GM21390 (cell line): Measurements from ENCODE around the gene CCDC34.
"Not testable (repeated sequence)": the region's sequence is repeated elsewhere in the genome, so short reads cannot be mapped to it uniquely, and the experiment has no call there.

ENCODE experiments used
- ATAC-seq: cut with Tn5 transposase; IDR thresholded peaks from one replicate; pipeline ENCODE4 v1.9.1; 2021; ENCODE audit not compliant: unreplicated experiment

Gene CCDC34

DNA sequence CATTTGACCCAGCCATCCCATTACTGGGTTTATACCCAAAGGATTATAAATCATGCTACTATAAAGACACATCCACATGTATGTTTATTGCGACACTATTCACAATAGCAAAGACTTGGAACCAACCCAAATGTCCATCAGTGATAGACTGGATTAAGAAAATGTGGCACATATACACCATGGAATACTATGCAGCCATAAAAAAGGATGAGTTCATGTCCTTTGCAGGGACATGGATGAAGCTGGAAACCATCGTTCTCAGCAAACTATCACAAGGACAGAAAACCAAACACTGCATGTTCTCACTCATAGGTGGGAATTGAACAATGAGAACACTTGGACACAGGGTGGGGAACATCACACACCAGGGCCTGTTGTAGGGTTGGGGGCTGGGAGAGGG lies 36.0 kb downstream of the CCDC34 start:
- ATAC-seq: not testable (repeated sequence)

DNA sequence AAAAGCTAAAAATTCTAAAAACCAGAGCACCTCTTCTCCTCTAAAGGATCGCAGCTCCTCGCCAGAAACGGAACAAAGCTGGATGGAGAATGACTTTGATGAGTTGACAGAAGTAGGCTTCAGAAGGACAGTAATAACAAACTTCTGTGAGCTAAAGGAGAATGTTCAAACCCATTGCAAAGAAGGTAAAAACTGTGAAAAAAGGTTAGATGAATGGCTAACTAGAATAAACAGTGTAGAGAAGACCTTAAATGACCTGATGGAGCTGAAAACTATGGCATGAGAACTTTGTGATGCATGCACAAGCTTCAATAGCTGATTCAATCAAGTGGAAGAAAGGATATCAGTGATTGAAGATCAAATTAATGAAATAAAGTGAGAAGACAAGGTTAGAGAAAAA lies 40.8 kb downstream of the CCDC34 start:
- not testable (repeated sequence) for ATAC-seq

DNA sequence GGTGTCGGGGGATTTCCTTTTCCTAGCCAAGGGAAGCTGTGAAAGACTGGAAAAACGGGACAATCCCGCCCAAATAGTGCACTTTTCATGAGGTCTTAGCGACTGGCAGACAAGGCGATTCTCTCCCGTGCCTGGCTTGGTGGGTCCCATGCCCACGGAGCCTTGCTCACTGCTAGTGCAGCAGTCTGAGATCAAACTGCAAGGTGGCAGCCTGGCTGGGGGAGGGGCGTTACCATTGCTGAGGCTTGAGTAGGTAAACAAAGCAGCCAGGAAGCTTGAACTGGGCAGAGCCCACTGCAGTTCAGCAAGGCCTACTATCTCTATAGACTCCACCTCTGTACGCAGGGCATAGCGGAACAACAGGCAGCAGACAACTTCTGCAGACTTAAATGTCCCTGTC lies 41.7 kb downstream of the CCDC34 start:
- ATAC-seq: not testable (repeated sequence)

DNA sequence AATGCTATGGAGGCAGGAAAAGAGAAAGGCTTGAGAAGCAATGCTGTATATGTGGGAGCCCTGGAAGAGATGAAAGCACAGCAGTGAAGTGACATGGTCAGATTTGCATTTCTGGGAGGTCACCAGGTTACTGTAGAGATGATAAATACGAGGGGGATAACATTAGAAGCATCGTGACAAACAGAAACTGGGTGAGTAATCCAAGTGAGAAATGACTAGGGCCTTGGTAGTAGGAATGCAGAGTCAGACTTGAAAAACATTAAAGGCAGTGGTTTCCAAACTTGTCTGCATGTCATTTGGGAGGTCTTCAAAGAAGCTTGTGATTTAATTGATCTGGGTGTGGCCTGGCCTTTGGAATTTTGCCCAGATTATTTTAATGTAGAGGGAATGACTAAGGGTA lies 43.9 kb downstream of the CCDC34 start:
- ATAC-seq: peak; percentile 100

DNA sequence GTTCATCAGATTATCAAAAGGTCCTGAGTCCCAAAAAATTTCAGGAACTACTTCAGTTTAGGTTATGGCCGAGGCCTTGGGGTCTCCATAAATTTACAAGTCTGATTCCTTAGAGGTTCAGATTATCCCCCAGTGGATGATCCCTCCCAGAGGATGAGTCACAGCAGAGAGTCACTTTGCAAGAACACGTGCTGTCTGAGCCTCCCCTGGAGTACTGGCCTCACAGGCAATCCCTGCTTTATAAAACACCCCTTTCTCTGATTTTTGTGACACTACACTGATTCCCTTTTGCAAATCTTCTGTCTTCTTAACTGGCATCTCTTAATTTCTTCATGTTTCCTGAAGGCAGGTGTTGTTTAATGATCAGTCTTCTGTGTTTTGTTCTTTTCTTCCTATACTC lies 45.3 kb downstream of the CCDC34 start:
- no peak for ATAC-seq

DNA sequence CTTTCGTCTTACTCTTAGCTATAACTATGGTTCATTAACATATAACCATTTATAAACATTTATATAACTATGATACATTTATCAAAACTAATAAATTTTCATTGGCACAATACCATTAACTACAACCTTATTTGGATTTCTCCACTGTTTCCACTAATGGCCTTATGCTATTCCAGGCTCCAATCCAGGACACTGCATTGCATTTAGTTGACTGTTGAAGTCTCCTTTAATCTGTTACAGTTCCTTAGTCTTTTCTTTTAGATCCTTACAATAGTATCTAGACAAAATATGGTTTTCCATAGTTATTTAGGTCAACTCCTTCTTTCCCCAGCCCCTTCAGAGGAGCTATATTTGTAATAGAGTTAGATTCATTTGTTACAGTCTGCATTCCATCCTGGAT lies 47.2 kb downstream of the CCDC34 start:
- ATAC-seq: no peak

DNA sequence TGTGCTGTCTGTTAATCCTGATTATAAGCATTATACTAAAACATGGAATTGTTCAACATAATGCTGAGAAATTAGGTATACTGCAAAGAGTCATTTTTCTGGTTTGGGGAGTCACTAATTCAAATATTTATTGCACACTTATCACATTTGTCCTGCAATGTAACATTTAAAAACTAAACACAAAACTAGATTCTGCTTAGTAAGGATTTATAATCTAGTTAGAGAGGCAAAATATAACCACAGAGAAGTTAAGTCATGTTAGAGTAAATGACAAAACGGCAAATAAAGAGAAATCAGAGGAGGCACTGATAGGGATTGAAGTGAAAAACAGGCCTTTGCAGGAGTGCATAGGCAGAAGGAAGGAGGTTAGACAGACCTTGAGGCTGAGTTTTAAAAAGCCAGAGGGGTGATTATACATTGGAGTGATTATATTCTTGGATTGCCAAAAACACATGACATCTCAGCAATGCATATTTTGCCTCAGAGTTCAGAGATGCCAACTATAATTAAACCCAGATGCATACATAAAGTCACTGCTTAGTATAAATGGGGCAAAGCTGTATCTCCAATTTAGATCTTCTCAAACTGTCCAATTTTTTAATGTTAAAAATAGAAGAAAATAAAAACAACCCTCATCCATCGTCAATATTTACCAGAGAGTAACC lies 49.7 kb downstream of the CCDC34 start:
- ATAC-seq: no peak

DNA sequence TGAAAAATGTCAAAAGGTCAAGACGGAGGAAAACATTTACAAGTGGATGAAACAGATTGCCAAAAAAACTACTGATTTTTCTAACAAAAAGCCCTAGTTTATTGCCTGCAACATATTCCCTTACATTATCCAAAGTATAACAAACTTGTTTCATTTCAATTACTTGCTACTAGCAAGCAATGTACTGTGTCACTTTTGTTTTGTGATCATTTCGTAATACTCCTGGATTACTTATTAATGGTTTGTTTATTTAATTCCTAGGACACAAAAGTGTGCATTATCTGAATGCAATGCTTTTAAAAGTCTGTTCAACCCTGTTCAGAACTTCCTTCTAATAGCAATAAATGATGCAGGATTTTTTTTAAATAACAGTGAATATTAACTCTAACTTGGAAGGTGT lies 50.9 kb downstream of the CCDC34 start:
- no peak for ATAC-seq

DNA sequence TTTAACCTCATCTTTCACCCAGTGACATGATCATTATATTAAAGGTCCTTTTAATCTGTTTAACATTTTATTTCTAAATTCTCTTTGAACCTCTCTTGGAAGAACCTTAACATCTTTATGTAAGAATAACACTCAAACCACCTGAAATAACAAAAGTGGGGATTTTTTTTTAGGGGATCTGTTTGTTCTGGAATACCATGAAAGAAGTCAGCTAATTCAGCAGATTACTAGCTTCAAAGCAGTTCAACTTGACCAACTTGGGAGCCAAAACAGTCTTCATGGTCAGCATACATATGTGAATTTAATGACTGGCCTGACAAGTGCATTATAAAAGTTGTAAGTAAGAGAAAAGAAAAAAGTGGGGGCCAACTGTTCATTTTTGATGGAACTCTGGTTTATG lies 52.3 kb downstream of the CCDC34 start:
- no peak for ATAC-seq

DNA sequence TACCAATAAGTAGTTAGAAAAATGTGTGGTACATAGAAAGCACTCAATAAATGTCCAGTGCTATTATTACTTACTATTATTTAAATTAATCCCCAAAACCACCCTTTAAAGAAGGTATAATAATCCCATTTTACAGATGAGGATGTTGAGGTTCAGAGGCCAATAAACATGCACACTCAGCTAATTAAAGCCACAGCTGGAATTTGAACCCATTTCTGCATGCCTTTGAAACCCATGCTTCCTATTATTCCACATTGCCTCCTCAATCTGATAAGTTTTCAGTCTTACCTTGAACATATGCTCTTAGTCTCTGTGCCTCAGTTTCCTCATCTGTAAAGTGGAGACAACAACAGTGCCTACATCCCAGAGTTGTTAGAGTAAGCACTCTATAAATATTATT lies 52.8 kb downstream of the CCDC34 start:
- ATAC-seq: no peak

DNA sequence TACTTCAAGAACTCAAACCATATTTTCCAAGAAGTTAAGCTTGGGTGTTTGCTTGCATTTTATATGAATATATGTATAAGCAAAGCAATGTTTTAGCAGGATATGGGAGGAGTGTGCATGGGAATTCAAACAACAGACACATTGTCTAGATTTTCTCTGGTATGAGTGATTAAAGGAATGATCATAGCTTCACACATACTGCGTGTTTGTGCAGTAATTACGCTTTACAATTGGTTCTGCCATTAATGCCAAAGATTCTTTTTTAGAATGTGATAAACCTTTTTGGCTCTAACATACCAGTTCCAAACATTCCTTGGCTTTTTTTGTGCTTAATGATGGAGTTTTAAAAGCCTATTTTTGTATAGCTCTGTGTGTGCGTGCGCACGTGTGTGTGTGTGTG lies 54.0 kb downstream of the CCDC34 start:
- no peak for ATAC-seq

DNA sequence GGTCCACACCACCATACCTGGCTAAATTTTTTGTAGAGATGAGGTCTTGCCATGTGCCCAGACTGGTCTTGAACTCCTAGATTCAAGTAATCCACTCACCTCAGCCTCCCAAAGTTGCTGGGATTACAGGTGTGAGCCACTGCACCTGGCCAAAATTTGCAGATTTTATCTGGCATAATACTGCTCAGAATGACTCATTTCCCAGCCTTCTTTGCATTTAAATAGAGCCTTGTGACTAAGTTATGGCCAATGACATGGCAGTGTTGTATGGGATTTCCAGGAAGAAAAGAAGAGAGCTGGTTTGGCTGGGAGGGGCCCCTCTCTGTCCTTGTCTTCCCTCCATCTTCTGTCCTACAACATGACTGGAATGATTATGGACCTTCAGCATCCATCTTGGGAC lies 55.8 kb downstream of the CCDC34 start:
- ATAC-seq: no peak

DNA sequence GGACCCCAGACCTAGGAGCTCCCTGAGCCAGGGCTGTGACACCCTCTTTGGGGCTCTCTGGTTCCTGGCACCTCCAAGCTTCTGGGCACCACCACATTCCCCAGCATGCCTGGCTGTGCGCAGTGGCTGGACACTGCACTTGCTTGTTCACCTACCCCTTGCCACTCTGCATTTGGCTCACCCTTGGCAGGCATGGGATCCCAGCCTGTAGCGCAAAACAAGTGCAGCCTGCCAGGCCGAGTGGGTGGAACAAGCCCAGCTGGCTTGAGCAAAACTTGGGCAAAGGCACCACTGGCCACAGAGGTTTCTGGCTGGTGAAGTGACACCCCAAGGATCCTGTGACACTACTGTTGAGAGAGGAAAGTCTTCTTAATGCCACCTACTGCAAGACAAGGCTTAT lies 57.3 kb downstream of the CCDC34 start:
- no peak for ATAC-seq

DNA sequence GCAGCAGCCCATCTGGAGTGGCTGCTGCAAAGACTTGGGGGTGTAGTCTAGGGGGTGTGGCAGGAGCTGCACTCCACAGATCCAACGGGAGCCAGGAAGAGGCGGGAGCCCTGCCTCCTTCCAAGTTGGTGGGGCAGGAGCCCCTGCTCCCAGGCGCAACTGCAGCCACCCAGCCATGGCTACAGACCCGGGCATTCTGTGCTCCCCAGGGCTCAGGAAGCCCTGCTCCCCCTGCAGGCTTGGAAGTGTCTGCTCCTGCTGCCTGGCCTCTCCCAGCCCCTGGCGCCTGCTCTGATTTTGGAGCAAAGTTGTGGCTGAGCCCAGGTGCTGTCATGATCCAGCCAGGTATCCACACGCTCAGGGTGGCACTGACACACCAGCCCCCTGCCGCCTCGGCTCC lies 58.5 kb downstream of the CCDC34 start:
- ATAC-seq: no peak

DNA sequence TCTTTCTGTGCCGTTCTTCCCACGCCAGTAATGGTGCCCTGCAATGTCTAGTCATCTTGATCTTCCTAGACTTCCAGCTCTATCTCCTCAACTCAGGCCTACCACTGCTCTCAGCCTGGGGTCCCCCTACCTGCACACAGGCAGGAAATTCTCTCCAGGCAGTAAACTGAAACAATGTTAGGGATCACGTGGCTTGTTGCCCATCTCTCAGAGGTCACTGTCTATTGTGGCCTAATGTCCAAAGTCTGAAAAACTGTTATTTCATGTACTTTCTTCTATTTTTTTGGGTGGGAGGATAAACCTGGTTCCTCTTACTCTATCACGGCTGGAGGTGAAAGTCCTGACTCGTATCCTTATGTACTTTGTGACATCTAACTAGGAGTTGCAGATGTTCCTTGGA lies 59.1 kb downstream of the CCDC34 start:
- no peak for ATAC-seq

DNA sequence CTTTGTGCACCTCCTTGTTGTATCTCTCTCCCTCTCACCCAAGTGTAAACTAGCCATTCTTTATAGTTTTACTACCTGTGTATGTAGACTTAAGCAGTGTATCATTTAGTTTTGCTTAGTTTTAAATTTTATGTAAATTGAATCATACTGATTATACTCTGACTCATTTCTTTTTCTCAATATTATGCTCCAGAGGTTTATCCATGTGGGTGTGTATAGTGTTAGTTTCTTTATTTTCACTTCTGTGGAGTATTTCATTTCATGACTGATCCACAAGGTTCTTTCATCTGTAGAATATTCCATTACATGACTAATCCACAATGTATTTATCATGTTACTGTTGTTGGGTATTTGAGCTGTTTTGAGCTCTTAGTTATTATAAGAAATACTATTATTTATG lies 62.0 kb downstream of the CCDC34 start:
- ATAC-seq: no peak

DNA sequence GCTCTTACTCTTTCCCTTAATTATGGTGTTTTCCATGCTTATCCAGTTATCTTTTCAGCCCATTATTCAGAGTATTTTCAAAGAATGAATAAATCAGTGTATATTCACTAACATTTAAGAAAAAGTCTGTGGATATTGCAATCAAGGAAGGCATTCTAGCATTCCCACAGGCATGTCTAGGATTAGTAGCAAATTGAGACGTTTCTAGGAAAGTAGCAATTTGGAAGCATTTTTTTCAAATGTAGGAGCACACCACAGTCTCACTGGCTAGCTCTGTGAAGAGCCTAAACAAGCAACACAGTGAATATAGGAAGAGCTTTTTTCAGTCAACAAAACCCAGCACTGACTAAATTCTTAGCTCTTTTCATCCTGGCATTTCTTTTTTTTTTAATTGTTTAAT lies 65.4 kb downstream of the CCDC34 start:
- no peak for ATAC-seq

DNA sequence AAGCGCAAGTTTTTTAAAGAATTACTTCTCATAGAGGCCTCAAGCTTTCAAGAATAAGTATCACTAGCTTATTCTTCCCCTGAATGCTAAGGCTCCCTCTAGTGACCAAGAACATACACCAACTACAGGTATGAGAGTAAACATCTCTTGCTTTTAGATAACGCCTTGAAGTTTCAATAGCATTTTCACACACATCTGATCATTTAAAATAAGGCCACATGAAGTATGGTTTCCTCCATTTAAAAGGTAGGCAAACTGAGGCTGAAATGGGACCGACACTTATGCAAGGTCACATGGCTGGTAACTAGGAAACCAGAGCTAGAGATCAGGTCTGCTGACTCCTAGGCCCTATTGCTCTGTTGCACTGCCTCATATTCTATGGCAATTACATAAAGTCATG lies 66.5 kb downstream of the CCDC34 start:
- peak; percentile 91 for ATAC-seq

DNA sequence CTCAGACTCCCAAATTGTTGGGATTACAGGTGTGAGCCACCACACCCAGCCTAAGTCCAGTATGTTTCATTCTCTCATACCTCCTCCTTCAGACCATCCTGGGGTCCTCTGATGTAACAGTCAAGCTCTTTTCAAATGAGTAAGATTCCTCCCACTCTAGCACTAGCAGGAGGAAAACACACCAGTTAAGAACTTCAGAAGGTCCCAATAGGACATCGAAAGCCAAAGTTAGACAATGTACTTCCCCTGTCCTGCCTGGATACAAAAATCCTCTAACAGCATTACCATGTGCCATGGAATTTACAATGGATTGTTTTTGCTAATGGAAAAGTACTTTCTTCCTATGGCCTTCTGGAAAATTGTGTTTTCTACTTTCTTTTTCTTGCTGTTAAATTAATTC lies 67.1 kb downstream of the CCDC34 start:
- no peak for ATAC-seq

DNA sequence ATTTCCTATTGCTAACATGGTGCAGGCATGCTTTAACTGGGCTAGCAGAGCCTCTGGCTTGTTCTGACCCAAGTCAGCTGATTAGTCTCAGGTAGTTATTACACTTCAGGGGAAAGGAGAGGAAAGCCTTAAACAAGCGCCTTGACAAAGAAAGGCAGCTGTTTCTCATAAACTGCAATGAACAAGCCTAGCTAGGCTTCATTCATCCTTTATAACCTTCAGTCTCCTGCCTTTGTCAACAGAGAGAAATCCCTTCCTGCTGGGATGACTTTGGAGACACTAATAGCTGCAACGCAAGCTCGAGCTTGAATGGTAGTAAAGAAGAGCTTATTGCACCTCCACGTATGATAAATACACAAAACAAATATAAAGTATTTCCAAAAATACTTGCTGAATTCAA lies 68.4 kb downstream of the CCDC34 start:
- no peak for ATAC-seq

DNA sequence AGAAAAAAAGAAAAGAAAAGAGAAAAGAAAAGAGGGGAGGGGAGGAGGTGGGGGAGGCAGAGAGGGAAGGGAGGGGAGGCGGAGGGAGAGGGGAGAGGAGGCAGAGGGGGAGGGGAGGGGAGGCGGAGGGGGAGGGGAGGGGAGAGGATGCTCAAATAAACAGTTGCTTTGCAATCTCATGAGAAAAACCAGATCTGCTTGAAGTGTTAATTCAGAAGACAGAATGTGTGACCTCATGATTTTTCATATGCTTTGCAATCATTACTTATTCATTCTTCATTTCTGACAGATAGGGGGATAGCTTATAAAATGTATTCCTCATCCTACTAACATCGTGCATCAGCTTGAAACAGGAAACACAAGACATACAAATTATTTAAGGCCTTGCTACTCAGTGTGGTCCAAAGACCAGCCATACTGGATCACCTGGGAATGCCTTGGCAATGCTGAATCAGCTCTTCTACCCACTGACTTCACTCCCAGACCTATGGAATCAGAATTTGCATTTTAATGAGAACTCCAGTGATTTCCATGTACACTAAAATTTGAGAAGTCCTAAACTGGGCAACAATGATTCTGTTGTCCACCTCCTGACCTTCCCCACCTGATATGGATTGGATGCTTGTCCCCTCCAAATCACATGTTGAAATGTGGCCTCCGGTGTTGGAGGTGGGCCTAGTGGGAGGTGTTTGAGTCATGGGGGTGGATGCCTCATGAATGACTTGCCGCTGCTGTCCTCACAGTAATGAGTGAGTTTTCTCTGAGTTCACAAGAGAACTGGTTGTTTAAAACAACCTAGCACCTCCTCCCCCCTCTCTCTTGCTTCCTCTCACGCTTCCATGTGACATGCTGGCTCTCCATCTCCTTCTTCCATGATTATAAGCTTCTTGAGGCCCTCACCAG lies 69.2 kb downstream of the CCDC34 start:
- no peak for ATAC-seq

DNA sequence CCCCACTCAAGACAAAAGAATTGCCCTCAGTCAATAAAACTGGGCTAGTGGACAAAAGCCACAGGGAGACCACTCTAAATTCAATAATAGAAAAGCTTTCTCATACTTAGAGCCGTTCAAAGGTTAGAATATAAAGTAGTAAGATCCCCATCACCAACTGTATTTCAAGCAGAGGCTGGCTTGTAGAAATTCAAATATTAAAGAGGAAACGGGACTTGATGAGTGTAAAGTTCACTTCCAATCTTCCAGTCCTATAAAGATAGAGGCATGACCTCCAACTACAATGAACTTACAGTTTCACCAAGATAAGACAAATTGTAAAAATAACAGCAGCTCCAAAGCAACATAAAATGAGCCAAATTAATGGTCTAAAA lies 70.4 kb downstream of the CCDC34 start:
- no peak for ATAC-seq
